GM18873 (cell line): ENCODE data around the gene CBX2.
A peak's percentile ranks its signal among the peaks of the same experiment; 100 is the strongest.

Experiments
- ATAC-seq: cut with Tn5 transposase; IDR thresholded peaks from one replicate; pipeline ENCODE4 v1.9.1; 2021; ENCODE audit warnings: mild to moderate bottlenecking, moderate library complexity, moderate number of reproducible peaks; ENCODE audit not compliant: unreplicated experiment, low FRiP score

Gene CBX2

GRCh38 chr17:79809530-79810129, 31.7 kb downstream of the CBX2 start:
- no peak for ATAC-seq

- ATAC-seq = peak; percentile 59
These were observed 32.4 kb downstream of the CBX2 start for GRCh38 chr17:79810130-79811010.

GRCh38 chr17:79811011-79811867, 33.3 kb downstream of the CBX2 start:
- no peak for ATAC-seq

GRCh38 chr17:79811868-79812352, 34.0 kb downstream of the CBX2 start:
- no peak for ATAC-seq

GRCh38 chr17:79812353-79813258, 34.7 kb downstream of the CBX2 start:
- ATAC-seq = no peak

- ATAC-seq = no peak
These were observed 35.6 kb downstream of the CBX2 start for GRCh38 chr17:79813297-79814126.

- no peak for ATAC-seq
These were observed 36.4 kb downstream of the CBX2 start for GRCh38 chr17:79814127-79814973.

GRCh38 chr17:79814974-79815835, 37.3 kb downstream of the CBX2 start:
- ATAC-seq = no peak

GRCh38 chr17:79815836-79816461, 38.0 kb downstream of the CBX2 start:
- no peak for ATAC-seq

GRCh38 chr17:79818026-79818758, 40.2 kb downstream of the CBX2 start:
- no peak for ATAC-seq

- ATAC-seq = no peak
These were observed 41.1 kb downstream of the CBX2 start for GRCh38 chr17:79819085-79819484.

GRCh38 chr17:79819534-79820276, 41.8 kb downstream of the CBX2 start:
- ATAC-seq = no peak

GRCh38 chr17:79820959-79821330, 43.0 kb downstream of the CBX2 start:
- ATAC-seq = no peak

- ATAC-seq = no peak
These were observed 43.6 kb downstream of the CBX2 start for GRCh38 chr17:79821331-79822095.
